ENCODE results near the gene PPP1R7. TPM values are rescaled to one million over a fixed set of nuclear protein-coding genes. Genes with fewer than 3 reads are reported as not detected.

The PPP1R7 gene
- polyA plus RNA-seq, 1 donor from 2014 or later, result 59.3 TPM

- Histone ChIP-seq H4K20me1 (ENCODE audit: insufficient read depth) (no peaks in the 10 kb centered on the region), H3K36me3 (ENCODE audit: insufficient read depth, low read length) (peaks cover 7% of the 10 kb centered on the region), H3K79me2 (replicated peaks; ENCODE audit: insufficient read depth, low read length) (no peaks in the 10 kb centered on the region), H3K9ac (ENCODE audit: low read length) (no peak overlapping the region), H3K9me3 (ENCODE audit: low read length) (no peaks in the 10 kb centered on the region), H3F3A (ENCODE audit: insufficient read depth, low read length, poor library complexity, severe bottlenecking) (no peaks in the 10 kb centered on the region), H3K4me2 (ENCODE audit: low read length) (no peak overlapping the region), H3K9me2 (ENCODE audit: insufficient read depth, low read length) (no peaks in the 10 kb centered on the region), H2AFZ (ENCODE audit: low read depth, low read length) (no peak overlapping the region), H3K27ac (ENCODE audit: low read length) (no peak overlapping the region), H3K4me3 (ENCODE audit: low read length) (no peak overlapping the region), H3K27me3 (ENCODE audit: insufficient read depth, low read depth, low read length) (peaks cover 3% of the 10 kb centered on the region)
- TF ChIP-seq SMC3 (conservative IDR thresholded peaks at IDR 0.05; ENCODE audit: poor library complexity) (no peak), EZH2 (IDR thresholded peaks at IDR 0.05; ENCODE audit: borderline replicate concordance, insufficient read depth, low read length, poor library complexity, severe bottlenecking) (no peak), MXI1 (conservative IDR thresholded peaks at IDR 0.05; ENCODE audit: poor library complexity, severe bottlenecking) (no peak), POLR2AphosphoS5 (IDR thresholded peaks at IDR 0.05) (no peak), TAF1 (IDR thresholded peaks at IDR 0.05; ENCODE audit: low read depth) (no peak), RAD21 (conservative IDR thresholded peaks at IDR 0.05) (no peak), CTCF (IDR thresholded peaks at IDR 0.05; ENCODE audit: poor library complexity, severe bottlenecking) (no peak), REST (IDR thresholded peaks at IDR 0.05; ENCODE audit: borderline replicate concordance) (no peak), EP300 (conservative IDR thresholded peaks at IDR 0.05; ENCODE audit: poor library complexity, severe bottlenecking) (no peak)
Measured at GRCh38 chr2:241224018-241224850, 74.0 kb downstream of the PPP1R7 start.

GRCh38 chr2:241224851-241225438, 74.7 kb downstream of the PPP1R7 start:
- no peaks in the 10 kb centered on the region for H3K27me3 ChIP-seq (ENCODE audit: insufficient read depth, low read depth, low read length)
- no peaks in the 10 kb centered on the region for H3K9me2 ChIP-seq (ENCODE audit: insufficient read depth, low read length)
- H3K79me2 ChIP-seq (replicated peaks; ENCODE audit: insufficient read depth, low read length), result no peaks in the 10 kb centered on the region
- no peaks in the 10 kb centered on the region for H3F3A ChIP-seq (ENCODE audit: insufficient read depth, low read length, poor library complexity, severe bottlenecking)
- H3K36me3 ChIP-seq (ENCODE audit: insufficient read depth, low read length), result peaks cover 7% of the 10 kb centered on the region
- no peaks in the 10 kb centered on the region for H3K9me3 ChIP-seq (ENCODE audit: low read length)
- H3K4me3 ChIP-seq (ENCODE audit: low read length), result no peak overlapping the region
- no peak for TF ChIP-seq REST (IDR thresholded peaks at IDR 0.05; ENCODE audit: borderline replicate concordance)
- no peak overlapping the region for H3K4me2 ChIP-seq (ENCODE audit: low read length)
- no peak overlapping the region for H3K27ac ChIP-seq (ENCODE audit: low read length)
- H4K20me1 ChIP-seq (ENCODE audit: insufficient read depth), result no peaks in the 10 kb centered on the region
- no peak overlapping the region for H2AFZ ChIP-seq (ENCODE audit: low read depth, low read length)
- H3K9ac ChIP-seq (ENCODE audit: low read length), result no peak overlapping the region

Measured in neural cell (in vitro differentiated cells).